ENCODE data around the gene FBXL5. TPM values are rescaled to one million over a fixed set of nuclear protein-coding genes. Genes with fewer than 3 reads are reported as not detected.

FBXL5 gene
- total RNA-seq, 3 donors from 2014 or later (not counting 1 experiment from before 2014, with no cell fraction given) = 80.2 to 111 (median 92.8) TPM

DNA sequence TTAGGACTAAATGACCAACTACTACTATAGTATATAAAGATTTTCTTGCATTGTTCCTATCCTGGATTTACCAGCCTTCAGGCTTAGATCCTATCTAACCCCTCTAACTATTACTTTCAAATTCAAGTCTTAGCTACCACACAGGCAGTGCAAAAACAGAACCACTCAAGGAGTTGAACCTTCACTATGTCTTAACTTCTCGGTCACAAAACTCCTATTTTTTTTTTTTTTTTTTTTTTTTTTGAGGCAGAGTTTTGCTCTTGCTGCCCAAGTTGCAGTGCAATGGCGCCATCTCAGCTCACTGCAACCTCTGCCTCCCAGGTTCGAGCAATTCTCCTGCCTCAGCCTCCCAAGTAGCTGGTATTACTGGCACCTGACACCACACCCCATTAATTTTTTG, 20.2 kb upstream of the FBXL5 start:
- H3K9me3 ChIP-seq (ENCODE audit: control insufficient read depth, insufficient read depth, low read length) = no peaks in the 10 kb centered on the region
- Mint-ChIP-seq H3K9me3 (no peaks in the 10 kb centered on the region), H3K4me3 (no peak overlapping the region), H3K27me3 (ENCODE audit: low read depth in 2 of 2) (no peaks in the 10 kb centered on the region), H3K27ac (no peak overlapping the region), H3K36me3 (no peaks in the 10 kb centered on the region), H3K4me1 (no peaks in the 10 kb centered on the region)
- no peak for ATAC-seq
- TF ChIP-seq, protein P1, sequence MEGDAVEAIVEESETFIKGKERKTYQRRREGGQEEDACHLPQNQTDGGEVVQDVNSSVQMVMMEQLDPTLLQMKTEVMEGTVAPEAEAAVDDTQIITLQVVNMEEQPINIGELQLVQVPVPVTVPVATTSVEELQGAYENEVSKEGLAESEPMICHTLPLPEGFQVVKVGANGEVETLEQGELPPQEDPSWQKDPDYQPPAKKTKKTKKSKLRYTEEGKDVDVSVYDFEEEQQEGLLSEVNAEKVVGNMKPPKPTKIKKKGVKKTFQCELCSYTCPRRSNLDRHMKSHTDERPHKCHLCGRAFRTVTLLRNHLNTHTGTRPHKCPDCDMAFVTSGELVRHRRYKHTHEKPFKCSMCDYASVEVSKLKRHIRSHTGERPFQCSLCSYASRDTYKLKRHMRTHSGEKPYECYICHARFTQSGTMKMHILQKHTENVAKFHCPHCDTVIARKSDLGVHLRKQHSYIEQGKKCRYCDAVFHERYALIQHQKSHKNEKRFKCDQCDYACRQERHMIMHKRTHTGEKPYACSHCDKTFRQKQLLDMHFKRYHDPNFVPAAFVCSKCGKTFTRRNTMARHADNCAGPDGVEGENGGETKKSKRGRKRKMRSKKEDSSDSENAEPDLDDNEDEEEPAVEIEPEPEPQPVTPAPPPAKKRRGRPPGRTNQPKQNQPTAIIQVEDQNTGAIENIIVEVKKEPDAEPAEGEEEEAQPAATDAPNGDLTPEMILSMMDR (IDR thresholded peaks at IDR 0.05) = no peak
- H3K4me1 ChIP-seq (ENCODE audit: control insufficient read depth, insufficient read depth, low read length) = no peaks in the 10 kb centered on the region
- intact Hi-C loops (cut with micrococcal nuclease) = no loop called here
- no peak for DNase-seq
- no peaks in the 10 kb centered on the region for H3K36me3 ChIP-seq (ENCODE audit: control insufficient read depth, insufficient read depth, low read length)
- H3K27me3 ChIP-seq (ENCODE audit: control insufficient read depth, insufficient read depth, low read length) = no peaks in the 10 kb centered on the region
- 67% methylated on average over 1 of the region's 3 CpGs for WGBS (ENCODE audit: insufficient coverage)
- no peak overlapping the region for H3K27ac ChIP-seq (ENCODE audit: low read length)
- H3K4me3 ChIP-seq (ENCODE audit: low read length) = no peak overlapping the region

DNA sequence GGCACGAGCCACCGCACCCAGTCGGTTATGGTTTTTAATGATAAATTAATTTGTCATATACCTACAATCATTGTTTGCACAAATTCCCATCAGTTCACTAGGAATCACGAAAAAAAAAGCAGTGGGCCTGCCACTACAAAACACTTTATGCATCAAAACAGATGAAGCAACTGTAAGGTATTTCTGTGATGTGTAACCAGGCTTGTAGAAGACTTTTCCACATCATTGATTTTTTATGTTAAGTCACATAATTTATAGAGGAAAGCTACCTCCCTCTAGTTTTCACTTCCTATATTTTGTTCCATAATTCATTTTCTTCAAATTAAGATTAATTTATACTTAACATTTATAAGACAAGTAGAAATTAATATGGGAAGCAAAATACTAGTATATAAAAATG, 19.8 kb upstream of the FBXL5 start:
- no peak for DNase-seq
- H3K4me3 Mint-ChIP-seq = no peak overlapping the region

DNA sequence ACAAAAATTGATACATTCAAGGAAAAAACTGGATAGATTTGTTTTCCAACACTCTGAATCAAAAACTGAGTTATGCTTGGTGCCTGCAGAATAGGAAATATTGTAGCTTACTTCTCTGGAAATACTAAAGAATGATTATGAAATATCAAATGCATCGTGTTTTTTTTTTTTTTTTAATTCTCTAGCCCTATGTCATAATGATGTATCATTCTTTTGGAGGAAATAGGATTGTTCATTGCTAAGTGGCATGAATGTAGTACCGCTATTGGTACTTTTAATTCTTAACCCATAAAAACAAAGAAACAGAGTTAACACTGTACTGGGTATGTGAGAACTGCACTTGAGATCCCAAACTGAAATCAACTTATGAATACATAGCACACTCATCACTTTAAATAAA, 18.9 kb upstream of the FBXL5 start:
- Mint-ChIP-seq H3K36me3 (no peaks in the 10 kb centered on the region), H3K27ac (no peak overlapping the region), H3K9me3 (no peaks in the 10 kb centered on the region), H3K4me3 (no peak overlapping the region), H3K4me1 (no peaks in the 10 kb centered on the region), H3K27me3 (ENCODE audit: low read depth in 2 of 2) (no peaks in the 10 kb centered on the region)
- intact Hi-C loops (cut with micrococcal nuclease) = no loop called here
- DNase-seq = no peak
- H3K4me3 ChIP-seq (ENCODE audit: low read length) = no peak overlapping the region
- no peaks in the 10 kb centered on the region for H3K27me3 ChIP-seq (ENCODE audit: control insufficient read depth, insufficient read depth, low read length)
- no peaks in the 10 kb centered on the region for H3K36me3 ChIP-seq (ENCODE audit: control insufficient read depth, insufficient read depth, low read length)
- TF ChIP-seq, protein P1 (IDR thresholded peaks at IDR 0.05) = no peak
- no peak overlapping the region for H3K27ac ChIP-seq (ENCODE audit: low read length)
- no peaks in the 10 kb centered on the region for H3K4me1 ChIP-seq (ENCODE audit: control insufficient read depth, insufficient read depth, low read length)
- no peaks in the 10 kb centered on the region for H3K9me3 ChIP-seq (ENCODE audit: control insufficient read depth, insufficient read depth, low read length)
- no CpG with 5 or more reads among the region's 2 CpGs for WGBS (ENCODE audit: insufficient coverage)
- ATAC-seq = no peak

More for the DNA sequence above, 19.8 kb upstream of the FBXL5 start:
- no peaks in the 10 kb centered on the region for H3K4me1 Mint-ChIP-seq
- no peaks in the 10 kb centered on the region for H3K27me3 Mint-ChIP-seq (ENCODE audit: low read depth in 2 of 2)
- no peaks in the 10 kb centered on the region for H3K36me3 Mint-ChIP-seq
- Histone ChIP-seq H3K27ac (ENCODE audit: low read length) (no peak overlapping the region), H3K9me3 (ENCODE audit: control insufficient read depth, insufficient read depth, low read length) (no peaks in the 10 kb centered on the region), H3K36me3 (ENCODE audit: control insufficient read depth, insufficient read depth, low read length) (no peaks in the 10 kb centered on the region), H3K4me1 (ENCODE audit: control insufficient read depth, insufficient read depth, low read length) (no peaks in the 10 kb centered on the region), H3K4me3 (ENCODE audit: low read length) (no peak overlapping the region), H3K27me3 (ENCODE audit: control insufficient read depth, insufficient read depth, low read length) (no peaks in the 10 kb centered on the region)
- TF ChIP-seq, protein P1 (IDR thresholded peaks at IDR 0.05) = no peak
- intact Hi-C loops (cut with micrococcal nuclease) = no loop called here
- WGBS (ENCODE audit: insufficient coverage) = 100% methylated on average over 3 of the region's 4 CpGs
- ATAC-seq = no peak
- no peaks in the 10 kb centered on the region for H3K9me3 Mint-ChIP-seq
- H3K27ac Mint-ChIP-seq = no peak overlapping the region

DNA sequence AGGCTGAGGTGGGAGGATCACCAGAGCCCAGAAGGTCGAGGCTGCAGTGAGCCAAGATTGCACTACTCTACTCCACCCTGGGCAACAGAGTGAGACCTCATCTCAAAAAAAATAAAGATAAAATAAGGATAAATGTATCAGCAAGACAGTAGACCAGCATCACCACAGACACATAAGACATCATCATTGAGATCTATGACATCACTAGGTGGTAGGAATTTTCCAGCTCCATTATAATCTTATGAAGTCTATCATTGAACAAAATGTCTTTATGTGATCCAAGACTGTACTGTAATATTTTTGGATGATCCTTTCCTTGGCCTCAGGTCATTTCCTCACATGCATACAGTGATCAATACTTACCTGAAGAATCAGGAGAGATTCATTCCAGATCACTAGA, 18.2 kb upstream of the FBXL5 start:
- Mint-ChIP-seq H3K27me3 (ENCODE audit: low read depth in 2 of 2) (no peaks in the 10 kb centered on the region), H3K4me3 (no peak overlapping the region), H3K4me1 (no peaks in the 10 kb centered on the region), H3K36me3 (no peaks in the 10 kb centered on the region), H3K27ac (no peak overlapping the region), H3K9me3 (no peaks in the 10 kb centered on the region)
- no peaks in the 10 kb centered on the region for H3K27me3 ChIP-seq (ENCODE audit: control insufficient read depth, insufficient read depth, low read length)
- no peak for ATAC-seq
- no CpG with 5 or more reads among the region's 1 CpG for WGBS (ENCODE audit: insufficient coverage)
- H3K9me3 ChIP-seq (ENCODE audit: control insufficient read depth, insufficient read depth, low read length) = no peaks in the 10 kb centered on the region
- no peaks in the 10 kb centered on the region for H3K36me3 ChIP-seq (ENCODE audit: control insufficient read depth, insufficient read depth, low read length)
- DNase-seq = no peak
- H3K4me3 ChIP-seq (ENCODE audit: low read length) = no peak overlapping the region
- H3K4me1 ChIP-seq (ENCODE audit: control insufficient read depth, insufficient read depth, low read length) = no peaks in the 10 kb centered on the region
- TF ChIP-seq, protein P1 (IDR thresholded peaks at IDR 0.05) = no peak
- intact Hi-C loops (cut with micrococcal nuclease) = no loop called here
- no peak overlapping the region for H3K27ac ChIP-seq (ENCODE audit: low read length)

Data from natural killer cell (primary cell).